SU-DHL-6 (cell line): ENCODE measurements around the gene IL1R1.

Experiments used
- H2AFZ ChIP-seq: fragments of 200-600 bp; sonication (generic); 2 replicates; pipeline ENCODE4 v1.6.1; 2014; ENCODE audit warnings: low read depth, mild to moderate bottlenecking, moderate library complexity, mixed read lengths, antibody characterized with exemption, low read length; ENCODE audit not compliant: severe bottlenecking
- H3F3A ChIP-seq: fragments of 200-600 bp; shearing (Covaris generic); 2 replicates; pipeline ENCODE4 v1.6.0; 2016; ENCODE audit warnings: antibody characterized with exemption, mild to moderate bottlenecking; ENCODE audit not compliant: insufficient read depth
- H3K27ac ChIP-seq: fragments of 200-600 bp; sonication (generic); 2 replicates; pipeline ENCODE4 v1.5.1; 2016; ENCODE audit warnings: low read depth, mild to moderate bottlenecking, low read length, moderate library complexity, mixed read lengths
- H3K27me3 ChIP-seq: fragments of 200-600 bp; sonication (generic), shearing (Covaris generic); 2 replicates; pipeline ENCODE4 v1.6.0; 2014; ENCODE audit warnings: mild to moderate bottlenecking, low read length
- H3K36me3 ChIP-seq: fragments of 200-600 bp; sonication (generic); 2 replicates; pipeline ENCODE4 v1.6.1; 2014; ENCODE audit warnings: mild to moderate bottlenecking, low read length, mixed read lengths
- H3K4me2 ChIP-seq: fragments of 300-600, 200-600 bp; shearing (Covaris generic), sonication (generic); 2 replicates; pipeline ENCODE4 v1.6.0; 2014; ENCODE audit warnings: low read length, low read depth, mild to moderate bottlenecking; ENCODE audit not compliant: poor library complexity, severe bottlenecking
- H3K4me3 ChIP-seq: fragments of 200-600 bp; sonication (generic); 2 replicates; pipeline ENCODE4 v1.5.1; 2014; ENCODE audit warnings: antibody characterized with exemption, low read length, mild to moderate bottlenecking, mixed read lengths; ENCODE audit not compliant: insufficient read depth, poor library complexity, severe bottlenecking
- H3K79me2 ChIP-seq: fragments of 200-600 bp; sonication (generic); 2 replicates; pipeline ENCODE4 v1.6.1; 2014; ENCODE audit warnings: mild to moderate bottlenecking, low read length, moderate library complexity; ENCODE audit not compliant: insufficient read depth
- H3K9ac ChIP-seq: fragments of 200-600 bp; sonication (generic); 2 replicates; pipeline ENCODE4 v1.7.0; 2014; ENCODE audit warnings: mild to moderate bottlenecking, low read length
- H3K9me2 ChIP-seq: fragments of 200-600 bp; sonication (generic); replicated peaks from 2 replicates; pipeline ENCODE4 v1.6.1; 2014; ENCODE audit warnings: low read length; ENCODE audit not compliant: insufficient read depth
- H3K9me3 ChIP-seq: fragments of 200-600 bp; sonication (generic); 2 replicates; pipeline ENCODE4 v1.6.1; 2014; ENCODE audit warnings: low read length, mixed read lengths; ENCODE audit not compliant: insufficient read depth
- H4K20me1 ChIP-seq: fragments of 200-600 bp; sonication (generic); 2 replicates; pipeline ENCODE4 v1.6.1; 2014; ENCODE audit warnings: low read depth, mild to moderate bottlenecking, antibody characterized with exemption, low read length, moderate library complexity, mixed read lengths
- CTCF ChIP-seq: fragments of 200-600 bp; sonication (generic); IDR thresholded peaks from one replicate; pipeline ENCODE4 v1.5.1; 2017; ENCODE audit warnings: antibody characterized with exemption, mild to moderate bottlenecking, low read length, moderate library complexity; ENCODE audit not compliant: insufficient read depth, poor library complexity, severe bottlenecking
- EZH2phosphoT487 ChIP-seq: fragments of 200-600 bp; sonication (generic), shearing (Covaris generic); conservative IDR thresholded peaks from 2 replicates; pipeline ENCODE4 v1.6.1; 2018; ENCODE audit warnings: mild to moderate bottlenecking, antibody characterized with exemption, low read length, moderate library complexity, mixed read lengths

The IL1R1 gene

DNA sequence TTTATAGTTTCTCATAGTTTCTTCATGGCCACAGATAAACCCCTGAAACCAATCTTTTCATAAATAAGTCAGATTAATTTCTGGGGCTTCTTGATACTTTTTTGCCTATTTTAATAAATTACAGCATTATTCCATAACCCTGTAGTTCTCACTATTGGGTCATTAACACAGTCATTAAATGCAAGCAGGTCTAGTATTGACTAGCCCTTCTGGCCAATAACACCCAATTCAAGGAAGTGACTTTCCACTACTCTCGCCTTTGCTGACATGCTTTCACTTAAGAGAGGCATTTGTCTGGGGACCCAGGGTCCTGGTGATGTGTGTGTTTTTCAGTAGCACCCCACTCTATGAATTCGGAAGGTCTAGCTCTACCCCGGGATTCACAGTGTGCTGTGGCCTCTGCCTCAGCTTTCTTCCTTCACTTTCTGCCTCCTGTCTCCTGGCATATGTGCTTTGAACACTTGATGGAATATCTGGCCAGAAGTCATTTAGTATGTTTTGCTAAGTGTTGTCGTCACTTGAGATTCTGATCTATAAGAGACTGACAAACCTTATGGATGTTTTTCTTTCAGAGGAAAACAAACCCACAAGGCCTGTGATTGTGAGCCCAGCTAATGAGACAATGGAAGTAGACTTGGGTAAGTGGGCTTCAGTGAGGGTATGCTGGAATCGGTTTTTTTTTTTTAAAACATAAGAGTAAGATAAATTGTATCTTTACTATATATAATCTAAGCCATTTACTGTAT lies 25.7 kb downstream of the IL1R1 start:
- Histone ChIP-seq H3K27me3 (0 out of 2 replicates have a peak, but pooled peaks cover 2% of the 10 kb centered on the region), H4K20me1 (no peaks in the 10 kb centered on the region), H3K27ac (no peak overlapping the region), H3K79me2 (no peaks in the 10 kb centered on the region), H3K4me3 (no peak overlapping the region), H3K9me2 (no peaks in the 10 kb centered on the region), H3K9me3 (no peaks in the 10 kb centered on the region), H3K4me2 (no peak overlapping the region), H2AFZ (no peak overlapping the region), H3K36me3 (no peaks in the 10 kb centered on the region), H3K9ac (no peak overlapping the region), H3F3A (no peaks in the 10 kb centered on the region)
- TF ChIP-seq EZH2phosphoT487 (no peak), CTCF (no peak)

GRCh38 chr2:102171946-102172345 lies 29.4 kb downstream of the IL1R1 start:
- H3K36me3 ChIP-seq = no peaks in the 10 kb centered on the region
- no peak overlapping the region for H3K27ac ChIP-seq
- H3K9ac ChIP-seq = no peak overlapping the region
- H3K9me3 ChIP-seq = no peaks in the 10 kb centered on the region
- no peak overlapping the region for H3K4me2 ChIP-seq
- H4K20me1 ChIP-seq = no peaks in the 10 kb centered on the region
- H2AFZ ChIP-seq = no peak overlapping the region
- no peak overlapping the region for H3K4me3 ChIP-seq
- H3F3A ChIP-seq = no peaks in the 10 kb centered on the region
- TF ChIP-seq EZH2phosphoT487 (no peak), CTCF (no peak)
- 0 out of 2 replicates have a peak, but pooled peaks cover 2% of the 10 kb centered on the region for H3K27me3 ChIP-seq
- no peaks in the 10 kb centered on the region for H3K9me2 ChIP-seq
- H3K79me2 ChIP-seq = no peaks in the 10 kb centered on the region

DNA sequence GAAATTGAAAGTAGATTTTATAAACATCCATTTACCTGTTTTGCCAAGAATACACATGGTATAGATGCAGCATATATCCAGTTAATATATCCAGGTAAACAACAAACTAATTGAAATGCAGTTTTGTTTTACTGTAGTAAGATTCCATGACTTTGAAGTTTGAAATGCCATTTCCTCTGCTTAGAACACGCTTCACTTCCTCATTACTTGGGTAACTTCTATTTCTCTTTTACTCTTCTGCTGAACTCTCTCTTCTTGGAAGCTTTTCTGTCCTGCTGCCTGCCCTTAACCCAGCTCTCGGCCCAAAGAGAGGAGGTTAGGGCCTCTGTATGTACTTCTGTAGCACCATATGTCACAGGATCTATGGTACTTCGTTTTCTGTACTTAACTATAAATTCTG lies 30.2 kb downstream of the IL1R1 start:
- H2AFZ ChIP-seq = no peak overlapping the region
- no peaks in the 10 kb centered on the region for H4K20me1 ChIP-seq
- no peak overlapping the region for H3K4me2 ChIP-seq
- 0 out of 2 replicates have a peak, but pooled peaks cover 2% of the 10 kb centered on the region for H3K27me3 ChIP-seq
- no peak overlapping the region for H3K4me3 ChIP-seq
- H3K9me2 ChIP-seq = no peaks in the 10 kb centered on the region
- H3K9me3 ChIP-seq = no peaks in the 10 kb centered on the region
- H3K79me2 ChIP-seq = no peaks in the 10 kb centered on the region
- no peak overlapping the region for H3K9ac ChIP-seq
- H3F3A ChIP-seq = no peaks in the 10 kb centered on the region
- H3K27ac ChIP-seq = no peak overlapping the region
- H3K36me3 ChIP-seq = no peaks in the 10 kb centered on the region
- no peak for TF ChIP-seq CTCF
- no peak for TF ChIP-seq EZH2phosphoT487
